ENCODE data around the gene BCKDHA. TPM values are rescaled to one million over a fixed set of nuclear protein-coding genes. Genes with fewer than 3 reads are reported as not detected.

The BCKDHA gene
- total RNA-seq, 2 experiments from 2014 or later = 16.8 to 66.4 TPM

- POLR2A ChIA-PET = no interaction called here
- H3K9me2 ChIP-seq (ENCODE audit: insufficient read depth, low read length) = no peaks in the 10 kb centered on the region
Measured at GRCh38 chr19:41411100-41411967, 13.7 kb downstream of the BCKDHA start.

GRCh38 chr19:41411968-41412265, 14.3 kb downstream of the BCKDHA start:
- H3K36me3 ChIP-seq (ENCODE audit: insufficient read depth, low read length) = peaks cover 6% of the 10 kb centered on the region; the same call in 1 of the 2 replicates

More at GRCh38 chr19:41411100-41411967, 13.7 kb downstream of the BCKDHA start:
- Histone ChIP-seq H3K79me2 (ENCODE audit: insufficient read depth, low read depth, low read length) (no peaks in the 10 kb centered on the region), H3K27ac (ENCODE audit: low read depth, low read length, poor library complexity, severe bottlenecking) (no peak overlapping the region), H2AFZ (ENCODE audit: low read length) (no peak overlapping the region), H3K4me2 (ENCODE audit: low read length) (no peak overlapping the region), H3K9me3 (ENCODE audit: low read length) (no peaks in the 10 kb centered on the region), H4K20me1 (ENCODE audit: insufficient read depth, low read length) (no peaks in the 10 kb centered on the region), H3K4me1 (ENCODE audit: insufficient read depth, low read length, poor library complexity, severe bottlenecking) (peaks cover 10% of the 10 kb centered on the region), H3K36me3 (ENCODE audit: insufficient read depth, low read length) (peaks cover 6% of the 10 kb centered on the region; the same call in 1 of the 2 replicates), H3K4me3 (ENCODE audit: low read depth, low read length, poor library complexity, severe bottlenecking) (no peak overlapping the region)
- DNase-seq (ENCODE audit: low spot score) = no peak
- TF ChIP-seq EZH2phosphoT487 (IDR thresholded peaks at IDR 0.05; ENCODE audit: borderline replicate concordance, low read depth, low read length) = no peak
- no peak for TF ChIP-seq CTCF (conservative IDR thresholded peaks at IDR 0.05; ENCODE audit: low read length)
- intact Hi-C loops (cut with micrococcal nuclease; ENCODE audit: unreplicated experiment) = no loop called here
- BruUV-seq (replicated peaks) = no TSS peak
- CTCF ChIA-PET (ENCODE audit: unreplicated experiment) = interaction anchor here (0.7 kb wide), 1 partner anchor 159 kb away, joined by 5 read pairs; no protein-coding TSS in a partner anchor

More at GRCh38 chr19:41411968-41412265, 14.3 kb downstream of the BCKDHA start:
- no peak for DNase-seq (ENCODE audit: low spot score)
- H3K9me3 ChIP-seq (ENCODE audit: low read length) = no peaks in the 10 kb centered on the region
- H3K4me1 ChIP-seq (ENCODE audit: insufficient read depth, low read length, poor library complexity, severe bottlenecking) = peaks cover 10% of the 10 kb centered on the region
- TF ChIP-seq CTCF (conservative IDR thresholded peaks at IDR 0.05; ENCODE audit: low read length) (no peak), EZH2phosphoT487 (IDR thresholded peaks at IDR 0.05; ENCODE audit: borderline replicate concordance, low read depth, low read length) (no peak)
- no peak overlapping the region for H3K4me2 ChIP-seq (ENCODE audit: low read length)
- H3K9me2 ChIP-seq (ENCODE audit: insufficient read depth, low read length) = no peaks in the 10 kb centered on the region
- no peaks in the 10 kb centered on the region for H4K20me1 ChIP-seq (ENCODE audit: insufficient read depth, low read length)
- intact Hi-C loops (cut with micrococcal nuclease; ENCODE audit: unreplicated experiment) = no loop called here
- no peak overlapping the region for H2AFZ ChIP-seq (ENCODE audit: low read length)
- POLR2A ChIA-PET = no interaction called here
- no peaks in the 10 kb centered on the region for H3K79me2 ChIP-seq (ENCODE audit: insufficient read depth, low read depth, low read length)
- H3K27ac ChIP-seq (ENCODE audit: low read depth, low read length, poor library complexity, severe bottlenecking) = no peak overlapping the region
- BruUV-seq (replicated peaks) = no TSS peak
- H3K4me3 ChIP-seq (ENCODE audit: low read depth, low read length, poor library complexity, severe bottlenecking) = no peak overlapping the region
- CTCF ChIA-PET (ENCODE audit: unreplicated experiment) = no interaction called here

Measured in OCI-LY7 (cell line).